ENCODE measurements around the gene HOXB3.

- TF ChIP-seq CTCF (optimal IDR thresholded peaks at IDR 0.05 in 1 of 3, IDR thresholded peaks at IDR 0.05 in 1 of 3, conservative IDR thresholded peaks at IDR 0.05 in 1 of 3; ENCODE audit: extremely low read depth in 1 of 3, insufficient read depth in 2 of 3, low read length in 3 of 3), result no peak
- TF ChIP-seq EZH2 (IDR thresholded peaks at IDR 0.05; ENCODE audit: low read length), result no peak
Observed at GRCh38 chr17:48556576-48557401, 33.3 kb downstream of the HOXB3 start.
